ENCODE measurements around the gene ANO8.

DNA sequence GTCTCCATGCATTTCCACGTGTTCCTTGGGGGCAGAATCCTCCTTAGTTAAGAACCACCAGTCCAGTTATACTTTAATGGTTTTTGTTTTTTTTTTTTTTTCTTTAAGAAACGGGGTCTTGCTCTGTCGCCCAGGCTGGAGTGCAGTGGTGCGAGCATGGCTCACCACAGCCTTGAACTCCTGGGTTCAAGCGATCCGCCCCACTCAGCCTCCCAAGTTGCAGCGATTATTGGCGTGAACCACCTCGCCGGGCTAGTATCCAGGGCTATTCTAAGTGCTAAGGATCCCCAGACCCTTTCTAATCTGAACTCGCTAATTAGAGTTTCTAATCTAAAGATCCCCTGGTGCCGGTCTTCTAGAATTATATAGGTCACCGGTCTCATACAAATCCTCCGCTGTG is 41.0 kb downstream of the ANO8 start:
- TF ChIP-seq, protein P1, sequence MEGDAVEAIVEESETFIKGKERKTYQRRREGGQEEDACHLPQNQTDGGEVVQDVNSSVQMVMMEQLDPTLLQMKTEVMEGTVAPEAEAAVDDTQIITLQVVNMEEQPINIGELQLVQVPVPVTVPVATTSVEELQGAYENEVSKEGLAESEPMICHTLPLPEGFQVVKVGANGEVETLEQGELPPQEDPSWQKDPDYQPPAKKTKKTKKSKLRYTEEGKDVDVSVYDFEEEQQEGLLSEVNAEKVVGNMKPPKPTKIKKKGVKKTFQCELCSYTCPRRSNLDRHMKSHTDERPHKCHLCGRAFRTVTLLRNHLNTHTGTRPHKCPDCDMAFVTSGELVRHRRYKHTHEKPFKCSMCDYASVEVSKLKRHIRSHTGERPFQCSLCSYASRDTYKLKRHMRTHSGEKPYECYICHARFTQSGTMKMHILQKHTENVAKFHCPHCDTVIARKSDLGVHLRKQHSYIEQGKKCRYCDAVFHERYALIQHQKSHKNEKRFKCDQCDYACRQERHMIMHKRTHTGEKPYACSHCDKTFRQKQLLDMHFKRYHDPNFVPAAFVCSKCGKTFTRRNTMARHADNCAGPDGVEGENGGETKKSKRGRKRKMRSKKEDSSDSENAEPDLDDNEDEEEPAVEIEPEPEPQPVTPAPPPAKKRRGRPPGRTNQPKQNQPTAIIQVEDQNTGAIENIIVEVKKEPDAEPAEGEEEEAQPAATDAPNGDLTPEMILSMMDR (IDR thresholded peaks at IDR 0.05; ENCODE audit: poor library complexity): no peak
- no peak for TF ChIP-seq EZH2 (IDR thresholded peaks at IDR 0.05; ENCODE audit: borderline replicate concordance)
